ENCODE data around the gene EIF2B4.

GRCh38 chr2:27314709-27315108 is 55.4 kb downstream of the EIF2B4 start:
- TF ChIP-seq JUNB (IDR thresholded peaks at IDR 0.05; ENCODE audit: unreplicated experiment) (no peak), CTCF (conservative IDR thresholded peaks at IDR 0.05; ENCODE audit: low read depth in 2 of 2) (no peak), EZH2 (IDR thresholded peaks at IDR 0.05; ENCODE audit: low read depth, unreplicated experiment) (no peak), CREB1 (CRISPR knock-in tag; IDR thresholded peaks at IDR 0.05; ENCODE audit: low read depth) (no peak), POLR2AphosphoS5 (IDR thresholded peaks at IDR 0.05; ENCODE audit: low read depth) (no peak), REST (IDR thresholded peaks at IDR 0.05; ENCODE audit: unreplicated experiment) (no peak), ETS1 (IDR thresholded peaks at IDR 0.05) (no peak), EZH2phosphoT487 (IDR thresholded peaks at IDR 0.05; ENCODE audit: unreplicated experiment) (no peak), NANOG (IDR thresholded peaks at IDR 0.05; ENCODE audit: borderline replicate concordance) (no peak), STAT1 (IDR thresholded peaks at IDR 0.05; ENCODE audit: unreplicated experiment) (no peak), ZNF331 (CRISPR knock-in tag; IDR thresholded peaks at IDR 0.05; ENCODE audit: low read depth) (no peak)

All from GM23338 (cell line).